Measurements from ENCODE around the gene ANKZF1. TPM values are rescaled to one million over a fixed set of nuclear protein-coding genes. Genes with fewer than 3 reads are reported as not detected.
A peak's percentile ranks its signal among the peaks of the same experiment; 100 is the strongest.

The ANKZF1 gene
- total RNA-seq, 1 donor = 38.5 TPM

DNA sequence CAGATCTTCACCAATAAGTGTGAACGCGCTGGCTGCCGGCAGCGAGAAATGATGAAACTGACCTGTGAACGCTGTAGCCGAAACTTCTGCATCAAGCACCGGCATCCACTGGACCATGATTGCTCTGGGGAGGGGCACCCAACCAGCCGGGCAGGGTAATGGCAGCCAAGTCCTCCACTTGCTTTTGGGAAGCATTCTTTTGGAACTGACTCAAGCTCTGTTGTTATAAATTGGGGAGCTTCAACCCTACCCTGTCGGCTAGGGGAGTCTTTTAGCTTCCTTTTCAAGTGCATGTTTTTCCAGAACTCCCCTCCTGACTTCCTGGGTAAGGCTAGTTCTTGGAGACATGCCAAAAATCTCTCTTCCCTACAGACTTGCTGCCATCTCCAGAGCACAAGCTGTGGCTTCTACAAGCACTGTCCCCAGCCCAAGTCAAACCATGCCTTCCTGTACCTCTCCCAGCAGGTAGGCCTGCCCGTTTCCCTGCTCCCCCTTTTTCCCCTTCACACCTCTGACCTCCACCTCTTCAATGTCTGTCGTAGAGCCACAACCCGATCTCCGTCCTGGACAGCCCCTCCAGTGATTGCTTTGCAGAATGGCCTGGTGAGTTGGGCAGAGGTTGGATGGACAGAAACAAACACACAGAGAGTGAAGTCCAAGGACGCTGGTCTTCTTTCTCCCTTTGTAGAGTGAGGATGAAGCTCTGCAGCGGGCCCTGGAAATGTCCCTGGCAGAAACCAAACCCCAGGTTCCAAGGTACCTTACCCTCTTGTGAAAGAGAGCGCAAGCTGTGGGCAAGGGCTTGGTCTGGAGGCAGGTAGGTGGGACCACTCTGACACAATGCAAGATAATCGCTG is 21.5 kb upstream of the ANKZF1 start:
- no peak for DNase-seq (ENCODE audit: low read depth in 2 of 3, low spot score in 2 of 3)

DNA sequence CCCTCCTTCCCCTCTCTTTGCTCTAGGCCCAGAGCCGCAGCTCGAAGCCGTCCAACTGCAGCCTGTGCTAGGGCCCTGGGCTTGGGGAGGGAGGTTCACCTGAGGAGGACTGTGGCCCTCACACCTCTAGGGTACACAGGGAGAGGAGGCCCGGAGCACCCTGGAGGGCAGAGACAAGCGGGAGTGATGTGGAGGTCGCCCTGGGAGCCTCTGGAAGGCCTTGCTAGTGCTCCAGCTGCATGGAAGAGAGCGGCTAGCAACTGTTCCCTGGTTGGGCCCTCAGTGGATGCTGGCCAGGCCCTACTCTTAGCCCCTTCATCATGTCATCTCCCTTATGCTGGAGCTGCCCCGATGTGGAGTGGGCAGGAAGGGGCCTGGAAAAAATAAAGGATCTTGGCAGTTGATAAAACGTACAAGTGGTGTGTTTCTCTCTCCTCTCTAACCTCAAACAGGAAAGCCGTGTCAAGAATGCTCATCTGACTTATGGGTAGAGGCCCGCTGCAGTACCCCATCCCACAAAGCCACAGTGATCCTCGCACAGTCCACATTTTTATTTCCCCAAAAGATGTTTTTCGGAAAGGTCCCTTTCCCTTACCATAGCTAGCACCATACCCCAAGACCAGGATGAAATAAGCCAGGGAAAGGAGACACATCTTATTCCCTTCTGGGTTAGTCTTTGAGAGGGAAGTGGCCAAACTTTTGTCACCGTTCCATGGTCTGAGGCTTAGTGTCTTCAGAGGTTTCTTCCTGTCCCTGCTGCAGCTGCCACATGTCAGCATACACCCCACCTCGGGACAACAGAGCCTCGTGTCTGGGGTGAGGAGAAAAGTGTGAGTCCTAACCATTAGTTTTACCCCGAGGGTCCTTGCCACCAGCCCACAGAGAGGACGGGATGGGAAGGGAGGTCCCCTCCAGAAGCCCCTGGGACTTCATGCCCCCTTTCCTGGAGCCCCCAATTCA is 20.1 kb upstream of the ANKZF1 start:
- DNase-seq (ENCODE audit: low read depth in 2 of 3, low spot score in 2 of 3) = peak in 1 of 3 donors; percentile 33

DNA sequence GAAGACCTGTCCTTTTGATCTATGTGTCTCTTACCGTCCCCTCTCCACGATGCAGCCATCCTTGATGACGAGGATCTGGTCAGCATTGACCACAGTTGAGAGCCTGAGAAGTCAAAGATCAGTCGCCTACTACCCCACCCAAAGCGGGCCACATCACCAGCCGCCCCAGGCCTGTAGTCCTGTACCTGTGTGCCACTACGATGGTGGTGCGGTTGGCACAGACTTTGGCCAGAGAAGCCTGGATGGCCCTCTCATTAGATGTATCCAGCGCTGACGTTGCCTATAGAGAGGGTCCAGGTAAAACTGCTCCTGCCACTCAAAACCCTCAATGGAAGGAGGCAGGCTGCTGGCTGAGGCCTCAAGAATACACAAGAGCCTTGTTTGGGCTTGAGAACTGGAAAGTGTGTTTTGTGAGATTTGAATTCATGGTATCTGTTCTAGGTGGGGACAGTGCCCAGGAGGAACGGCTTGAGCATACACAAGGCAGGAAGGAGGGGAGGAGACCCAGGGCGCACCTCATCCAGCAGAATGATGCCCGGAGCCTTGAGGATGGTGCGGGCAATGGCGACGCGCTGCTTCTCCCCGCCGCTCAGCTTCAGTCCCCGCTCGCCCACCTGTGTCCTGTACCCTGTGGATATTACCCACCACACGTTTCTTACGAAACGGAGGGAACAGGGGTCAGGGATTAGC is 19.3 kb upstream of the ANKZF1 start:
- DNase-seq (ENCODE audit: low read depth in 2 of 3, low spot score in 2 of 3) = no peak

DNA sequence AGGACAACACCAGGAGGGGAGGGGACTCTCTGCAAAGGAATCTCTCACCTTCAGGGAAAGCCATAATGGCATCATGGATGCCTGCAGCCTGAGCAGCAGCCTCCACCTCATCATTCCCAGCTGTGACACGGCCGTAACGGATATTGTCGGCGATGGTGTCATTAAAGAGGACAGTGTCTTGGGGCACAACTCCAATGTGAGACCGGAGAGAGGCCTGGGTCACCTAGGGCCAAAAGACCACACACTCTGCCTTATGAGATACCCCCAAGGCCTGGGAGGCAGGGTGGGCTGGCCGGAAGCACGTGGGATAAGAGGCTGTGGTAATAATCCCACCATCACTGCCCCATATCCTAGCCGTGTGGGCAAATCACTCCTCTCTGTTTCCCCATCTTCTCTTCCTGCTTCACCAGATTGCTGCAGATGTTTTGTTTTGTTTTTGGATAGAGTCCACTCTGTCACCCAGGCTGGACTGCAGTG is 18.7 kb upstream of the ANKZF1 start:
- no peak for DNase-seq (ENCODE audit: low read depth in 2 of 3, low spot score in 2 of 3)

DNA sequence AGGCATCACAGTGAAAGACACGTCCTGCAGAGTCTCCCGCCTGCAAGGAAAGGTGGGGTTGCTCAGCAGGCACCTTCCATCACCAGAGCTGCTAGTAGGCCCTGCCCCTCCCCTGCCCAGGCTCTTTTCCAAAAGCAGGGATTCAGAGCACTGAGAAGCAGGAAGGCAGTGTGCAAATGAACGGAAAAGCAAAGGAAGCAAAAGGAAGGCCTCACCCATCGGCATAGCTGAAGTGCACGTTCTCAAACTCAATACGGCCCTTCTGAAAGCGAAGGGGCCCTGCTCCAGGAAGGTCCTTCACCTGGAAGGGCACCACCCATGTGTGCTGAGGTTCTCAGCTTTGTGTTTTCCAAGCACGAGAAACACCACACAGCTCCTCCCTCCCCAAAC is 16.6 kb upstream of the ANKZF1 start:
- no peak for DNase-seq (ENCODE audit: low read depth in 2 of 3, low spot score in 2 of 3)

DNA sequence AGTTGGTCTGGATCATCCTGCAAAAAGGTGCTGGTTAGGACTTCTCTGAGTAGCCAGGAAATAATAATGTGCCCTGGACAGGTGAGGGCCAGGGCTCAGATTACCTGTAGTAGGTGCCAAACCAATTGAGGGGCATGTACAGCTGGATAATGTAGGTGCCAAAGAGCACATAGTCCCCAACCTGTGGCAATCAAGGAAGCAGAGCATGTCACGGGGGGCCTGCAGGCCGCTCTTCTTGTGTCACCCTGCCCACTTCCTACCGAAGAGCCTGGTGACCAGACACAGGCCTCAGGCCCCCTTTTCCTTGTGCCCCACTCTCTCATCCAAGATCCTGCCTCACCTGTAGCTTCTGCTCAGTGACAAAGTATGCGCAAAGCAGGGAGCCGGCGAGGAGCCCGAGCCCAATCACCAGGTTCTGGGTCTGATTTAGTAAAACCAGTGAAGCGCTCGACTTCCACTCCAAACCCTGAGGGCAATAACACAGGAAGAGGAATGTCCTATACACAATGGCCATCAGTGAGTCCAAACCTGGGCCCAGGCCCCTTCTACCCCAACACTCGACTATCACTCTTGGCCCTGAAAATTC is 16.0 kb upstream of the ANKZF1 start:
- DNase-seq (ENCODE audit: low read depth in 2 of 3, low spot score in 2 of 3) = no peak

DNA sequence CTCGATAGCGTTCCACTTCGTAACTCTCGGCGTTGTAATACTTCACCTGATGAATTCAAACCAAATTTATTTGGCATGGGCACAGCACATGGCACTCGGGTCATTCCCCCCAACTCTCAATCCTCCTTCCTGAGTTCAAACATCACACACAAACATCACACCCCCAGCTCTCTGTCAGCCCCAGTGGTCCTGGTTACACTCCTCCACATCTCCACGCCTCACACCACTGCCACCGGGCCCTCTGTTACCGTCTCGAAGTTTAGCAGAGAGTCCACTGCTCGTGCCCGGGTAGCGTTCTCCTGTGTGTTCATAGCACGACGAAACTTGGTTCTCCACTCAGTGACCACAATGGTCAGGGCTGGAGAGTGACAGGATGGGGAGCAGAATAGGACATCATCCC is 15.5 kb upstream of the ANKZF1 start:
- no peak for DNase-seq (ENCODE audit: low read depth in 2 of 3, low spot score in 2 of 3)

DNA sequence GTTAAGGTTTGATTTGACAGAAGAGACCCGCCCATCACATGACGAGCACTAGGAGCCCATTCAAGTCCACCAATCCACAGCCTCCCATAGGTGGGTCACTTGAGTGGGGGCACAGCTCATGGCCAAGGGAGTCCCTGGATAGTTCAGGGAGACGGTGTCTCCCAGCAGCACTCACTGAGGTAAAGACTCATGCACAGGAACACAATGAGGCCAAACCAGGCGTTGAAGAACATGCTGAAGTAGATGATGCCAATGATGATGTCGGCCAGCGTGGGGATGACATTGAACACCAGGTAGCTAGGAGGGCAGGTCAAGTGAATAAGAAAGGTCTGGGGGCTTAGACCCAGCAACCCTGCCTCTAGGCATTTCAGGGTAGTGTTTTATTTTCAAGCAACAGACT is 14.8 kb upstream of the ANKZF1 start:
- DNase-seq (ENCODE audit: low read depth in 2 of 3, low spot score in 2 of 3) = no peak

DNA sequence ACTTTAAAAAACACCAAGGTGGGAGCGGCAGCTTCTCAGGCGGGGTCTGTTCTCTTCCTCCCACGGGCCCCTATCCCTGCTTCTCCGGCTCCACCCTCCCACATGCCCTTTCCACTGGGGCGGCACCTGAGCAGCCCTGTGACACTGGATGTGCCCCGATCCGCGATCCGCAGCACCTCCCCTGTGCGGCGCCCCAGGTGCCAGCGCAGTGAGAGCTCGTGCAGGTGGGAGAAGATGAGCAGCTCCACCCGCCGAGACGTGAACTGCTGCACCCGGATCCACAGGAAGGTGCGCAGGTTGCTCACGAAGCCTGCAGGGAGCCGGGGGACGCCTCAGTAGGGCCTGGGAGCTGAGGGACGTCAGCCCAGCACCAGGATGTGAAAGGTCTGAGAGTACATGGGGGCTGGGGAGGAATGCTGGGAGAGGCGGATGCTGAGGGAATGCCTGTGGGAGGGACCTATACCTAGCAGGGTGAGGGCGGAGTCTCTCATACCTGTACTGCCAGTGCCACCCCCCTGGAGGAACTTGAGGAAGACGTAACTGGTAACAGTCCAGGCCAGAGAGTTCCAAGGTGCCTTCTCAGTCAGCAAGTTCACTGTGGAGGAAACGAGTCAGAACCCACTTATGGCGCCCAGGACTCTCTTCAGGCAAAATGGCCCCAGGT is 13.6 kb upstream of the ANKZF1 start:
- DNase-seq (ENCODE audit: low read depth in 2 of 3, low spot score in 2 of 3) = no peak

DNA sequence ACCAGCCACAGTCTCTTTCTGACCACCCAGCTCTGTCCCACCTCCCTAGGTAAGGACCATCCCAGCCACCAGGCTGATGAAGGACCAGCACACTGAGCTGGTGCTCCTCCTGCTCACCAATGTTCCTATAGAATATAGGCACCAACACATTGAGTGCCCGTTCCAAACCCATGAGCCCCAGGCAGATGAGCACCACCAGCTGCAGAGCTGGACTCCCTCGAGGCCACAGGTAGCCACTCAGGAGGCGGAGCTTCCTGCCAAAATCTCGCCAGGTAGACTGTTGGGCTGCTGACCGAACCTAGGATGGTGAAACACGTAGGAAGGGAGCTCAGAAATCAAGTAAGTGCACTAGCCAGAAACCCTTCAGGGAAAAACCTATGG is 13.1 kb upstream of the ANKZF1 start:
- DNase-seq (ENCODE audit: low read depth in 2 of 3, low spot score in 2 of 3) = no peak

DNA sequence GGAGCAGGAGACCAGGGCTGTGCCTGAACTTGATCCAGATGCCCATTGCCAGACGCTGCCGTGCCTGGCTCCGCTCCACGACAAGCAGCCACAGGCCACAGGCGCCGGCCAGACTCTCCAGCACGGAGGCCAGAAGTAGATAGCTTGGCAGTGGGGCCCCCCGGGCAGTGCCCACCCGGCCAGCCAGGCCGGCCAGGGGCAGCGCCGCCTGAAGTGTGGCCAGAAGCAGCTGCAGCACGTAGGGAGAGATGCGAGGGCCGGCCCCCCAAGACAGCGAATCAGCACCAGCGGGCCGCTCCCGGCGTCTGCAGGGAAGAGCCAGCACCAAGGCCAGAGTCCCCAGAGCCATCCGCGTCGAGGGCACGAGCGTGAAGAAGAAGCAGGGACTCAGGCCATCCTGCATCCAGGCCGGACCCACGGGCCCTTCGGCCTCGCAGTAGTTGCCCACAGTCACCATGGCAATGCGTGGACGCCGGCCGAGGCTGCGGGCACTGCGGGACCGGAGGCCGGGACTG is 11.3 kb upstream of the ANKZF1 start:
- peak in 2 of 3 donors; percentile 21 to 37 for DNase-seq (ENCODE audit: low read depth in 2 of 3, low spot score in 2 of 3)

DNA sequence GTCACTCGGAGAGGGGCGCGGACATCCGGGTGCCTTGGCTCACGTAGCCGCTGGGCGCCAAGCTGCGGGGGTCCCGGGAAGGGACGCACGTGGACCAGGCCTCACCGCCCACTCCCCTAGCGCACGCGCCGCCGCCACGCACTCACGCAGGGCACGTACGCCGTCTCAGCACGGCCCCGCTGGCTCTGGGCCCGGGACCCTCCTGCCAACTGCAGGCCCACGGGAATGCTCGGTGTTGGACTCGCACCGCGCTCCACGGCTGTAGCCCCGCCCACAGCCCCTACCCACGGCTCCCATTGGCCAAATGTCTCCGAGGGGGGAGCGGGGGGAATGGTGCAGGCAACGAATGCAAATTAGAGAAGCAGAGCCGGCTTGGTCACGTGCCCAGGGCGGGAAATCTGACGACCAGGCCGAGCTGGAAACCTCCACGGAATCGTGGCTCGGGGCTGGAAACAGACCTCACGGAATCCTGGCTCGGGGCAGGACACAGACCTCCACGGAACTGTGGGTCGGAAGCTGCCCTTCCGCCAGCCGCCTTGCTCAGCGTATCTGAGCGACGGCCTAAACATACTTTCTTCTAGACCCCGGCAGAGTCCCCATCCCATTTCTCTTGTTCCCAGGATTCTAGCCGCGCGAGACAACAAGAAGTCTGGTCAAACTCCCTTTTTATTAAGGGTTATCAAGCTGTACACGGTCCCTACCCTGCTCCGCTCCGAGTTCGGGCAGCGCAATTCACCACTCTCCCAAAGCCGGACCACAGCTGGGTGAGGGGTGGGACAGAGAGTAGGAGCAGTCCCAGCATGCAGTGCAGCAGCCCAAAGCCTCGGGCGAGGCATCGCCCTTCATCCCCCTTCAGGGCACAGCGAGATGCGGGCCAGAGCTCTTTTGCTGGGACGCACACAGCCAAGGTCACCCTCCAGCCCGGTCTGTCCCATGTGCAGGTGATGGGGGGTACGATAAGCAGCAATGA is 10.6 kb upstream of the ANKZF1 start, which contains the start of gene ABCB6:
ABCB6 (minus strand) TSS at position 227 of the 970 bp plus-strand sequence. CDS start 285 bp downstream, outside the sequence.
- DNase-seq (ENCODE audit: low read depth in 2 of 3, low spot score in 2 of 3) = peak; percentile 59 to 91 (median 87)

DNA sequence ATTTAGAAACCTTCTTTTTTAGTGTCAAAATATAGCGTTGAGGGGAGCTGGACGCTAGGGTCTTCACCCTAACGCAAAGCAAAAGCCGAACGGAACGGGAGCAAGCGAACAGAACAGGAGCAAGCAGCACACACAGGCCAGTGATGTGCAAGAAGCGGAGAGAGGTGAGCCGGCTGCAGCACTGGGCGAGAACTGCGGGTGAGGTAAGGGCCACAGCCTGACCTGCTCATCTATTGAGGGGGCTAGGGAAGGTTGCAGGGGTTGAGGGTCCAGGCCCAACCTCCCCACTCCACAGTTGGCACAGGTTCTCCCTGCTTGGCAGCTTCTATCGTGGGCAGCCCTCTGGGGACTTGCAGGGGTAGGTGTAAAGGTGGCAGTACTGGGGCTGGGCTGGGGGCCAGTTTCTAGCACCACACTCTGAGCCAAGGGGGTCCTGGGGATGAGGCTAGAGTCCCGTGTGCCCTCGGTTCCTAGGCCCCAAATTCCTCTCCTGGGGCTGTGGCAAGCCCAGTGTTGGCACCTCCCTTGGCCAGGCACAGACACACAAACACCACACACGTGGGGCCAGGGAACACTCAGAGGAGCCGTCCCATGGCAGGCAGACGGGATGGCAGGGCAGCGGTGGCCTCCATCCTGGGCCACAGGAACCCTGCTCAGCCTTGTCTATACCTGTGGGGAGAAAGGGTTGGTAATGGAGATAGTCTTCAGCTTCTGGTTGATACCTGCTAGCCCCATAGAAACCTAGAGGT is 9.6 kb upstream of the ANKZF1 start:
- no peak for DNase-seq (ENCODE audit: low read depth in 2 of 3, low spot score in 2 of 3)

DNA sequence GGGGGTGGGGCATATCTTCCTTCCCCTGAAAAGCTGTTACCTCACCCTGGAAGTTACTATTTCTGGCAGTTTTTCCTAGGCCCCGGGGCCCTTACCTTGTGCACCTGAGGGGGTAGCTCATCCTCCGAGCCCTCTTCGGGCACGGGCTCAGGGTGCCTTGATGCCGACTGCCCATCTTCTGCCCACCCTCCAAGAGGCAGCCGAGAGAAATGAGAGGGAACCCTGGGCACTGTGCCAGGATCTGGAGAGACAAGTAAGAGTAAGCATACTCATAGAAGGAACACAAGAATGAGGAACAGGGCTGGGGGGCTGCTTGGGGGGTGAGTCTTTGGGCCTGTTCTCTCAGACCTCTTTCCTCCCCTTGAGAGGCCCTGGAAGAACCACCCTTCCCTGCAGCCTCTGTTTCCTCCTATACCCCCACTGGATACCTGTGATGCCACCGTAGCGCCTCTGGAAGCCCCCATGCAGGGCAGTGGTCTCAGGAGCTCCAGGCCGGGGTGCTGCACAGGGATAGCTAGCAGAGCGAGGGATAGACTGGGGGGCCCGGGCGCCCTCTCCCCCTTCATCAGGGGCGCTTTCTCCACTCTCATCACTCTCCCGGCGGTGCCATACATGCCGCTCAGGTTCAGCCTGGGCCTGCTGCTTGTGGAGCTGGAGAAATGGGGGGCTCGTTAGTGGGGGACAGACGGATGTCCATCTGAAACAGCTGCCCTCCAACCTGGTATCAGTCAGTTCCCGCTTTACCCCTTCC is 8.8 kb upstream of the ANKZF1 start:
- DNase-seq (ENCODE audit: low read depth in 2 of 3, low spot score in 2 of 3) = no peak

DNA sequence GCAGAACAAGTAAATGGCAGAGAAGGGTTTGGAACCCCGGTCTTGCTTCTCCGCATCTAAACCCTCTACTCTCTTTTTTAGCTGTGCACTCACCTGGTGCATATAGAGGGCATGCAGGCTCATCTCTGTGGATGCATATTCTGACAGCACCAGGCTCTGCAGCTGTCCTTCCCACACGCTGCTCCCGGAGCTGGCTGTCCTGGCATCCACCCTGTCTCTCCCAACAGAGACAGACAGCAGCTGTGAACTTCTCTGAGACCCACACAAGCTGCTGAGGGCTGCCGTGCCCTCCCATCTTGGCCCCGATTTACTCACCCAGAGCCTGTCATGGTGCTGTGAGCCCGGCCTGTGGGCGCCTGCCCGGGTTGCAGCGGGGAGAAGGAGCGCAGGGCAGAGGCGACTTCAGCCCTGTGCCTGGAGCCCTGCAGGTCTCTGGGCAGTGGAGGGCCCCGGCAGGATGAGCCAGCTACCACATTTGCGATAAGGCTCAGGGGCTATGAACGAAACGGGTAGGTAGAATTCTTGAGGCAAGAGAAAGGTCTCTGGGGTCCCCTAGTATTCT is 7.6 kb upstream of the ANKZF1 start:
- no peak for DNase-seq (ENCODE audit: low read depth in 2 of 3, low spot score in 2 of 3)

DNA sequence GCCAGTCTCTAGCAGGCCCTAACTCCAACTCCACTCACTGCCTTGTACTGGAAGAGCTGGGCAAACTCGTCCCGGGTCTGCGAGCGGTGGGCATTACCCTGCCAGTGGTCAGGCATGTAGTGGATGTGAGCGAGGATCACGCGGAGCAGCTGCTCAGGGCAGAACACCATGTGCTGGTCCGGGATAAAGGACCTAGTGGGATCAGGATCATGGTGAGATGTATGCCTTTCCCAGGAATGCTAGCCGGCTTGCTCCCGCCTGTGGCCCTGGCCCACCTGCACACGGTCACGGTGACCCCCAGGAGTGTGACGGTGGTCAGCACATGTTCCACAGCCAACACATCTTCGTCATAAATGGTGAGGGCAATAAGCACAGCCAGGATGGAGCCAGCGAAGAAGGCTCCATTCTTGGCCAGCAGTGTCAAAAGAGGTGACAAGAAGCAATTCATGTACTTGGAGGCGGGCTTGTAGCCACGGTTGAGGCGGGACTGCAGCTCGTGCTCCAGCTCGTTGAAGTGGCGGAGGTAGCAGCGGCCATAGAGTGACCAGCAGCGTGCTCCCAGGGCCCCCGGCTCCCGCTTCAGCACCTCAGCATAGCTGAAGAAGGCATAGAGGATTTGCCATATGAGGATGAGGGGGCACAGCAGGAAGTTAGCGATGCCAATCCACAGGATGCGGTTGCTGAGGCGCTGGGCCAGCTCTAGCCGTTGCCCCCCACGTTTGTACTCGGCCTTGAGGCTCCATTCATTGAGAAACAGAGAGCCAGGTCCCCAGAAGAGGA is 5.6 kb upstream of the ANKZF1 start:
- no peak for DNase-seq (ENCODE audit: low read depth in 2 of 3, low spot score in 2 of 3)
